Stimulated activated CD4-positive, alpha-beta T cell treated with anti-CD3 and anti-CD28 coated beads, Interleukin-1b, Interleukin-23, amount 100 ng/mL, for 48 hours (primary cell): ENCODE measurements around the gene CAPN7.
A peak's percentile ranks its signal among the peaks of the same experiment; 100 is the strongest.

Experiments used
- DNase-seq: peaks from one replicate; pipeline ENCODE4 v3.0.0-alpha.2; 2020

Gene CAPN7

DNA sequence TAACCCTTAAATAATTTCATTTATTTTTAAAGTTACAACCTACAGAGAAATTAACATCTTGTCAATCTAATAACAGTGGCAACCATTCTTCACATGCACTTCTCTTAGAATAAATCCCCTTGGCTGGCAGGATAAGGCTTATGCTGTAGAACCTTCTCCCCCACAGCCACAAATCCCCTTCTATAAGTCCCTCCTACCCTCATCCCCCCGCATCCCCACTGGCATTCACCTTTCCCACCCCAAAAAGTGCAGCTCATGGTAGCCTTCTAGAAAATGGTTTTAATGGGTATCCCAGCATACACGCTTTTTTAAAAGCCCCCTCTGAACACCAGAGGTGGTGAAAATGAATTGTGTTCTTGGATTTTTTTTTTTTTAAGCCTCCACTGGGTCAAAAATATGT is 49.2 kb downstream of the CAPN7 start:
- no peak for DNase-seq

GRCh38 chr3:15256861-15257341 is 50.9 kb downstream of the CAPN7 start:
- no peak for DNase-seq

DNA sequence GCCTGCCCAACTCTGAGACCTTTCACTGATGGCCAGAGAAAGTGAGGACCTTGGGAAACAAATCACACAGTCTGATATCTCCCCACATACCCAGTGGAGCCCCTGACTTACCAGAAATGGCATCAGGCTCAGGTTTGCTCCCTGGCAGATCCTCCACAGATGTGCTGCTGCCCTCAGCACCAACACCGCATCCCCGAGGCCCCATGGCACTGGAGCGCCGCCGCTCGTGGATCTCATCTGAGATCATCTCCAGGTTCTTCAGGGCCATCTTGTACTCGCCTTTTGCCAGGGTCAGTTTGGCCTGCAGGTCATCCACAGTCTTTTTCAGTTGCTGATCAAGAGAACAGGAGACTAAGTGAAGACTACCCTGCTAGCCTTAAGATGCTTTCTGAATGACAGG is 52.7 kb downstream of the CAPN7 start:
- no peak for DNase-seq

DNA sequence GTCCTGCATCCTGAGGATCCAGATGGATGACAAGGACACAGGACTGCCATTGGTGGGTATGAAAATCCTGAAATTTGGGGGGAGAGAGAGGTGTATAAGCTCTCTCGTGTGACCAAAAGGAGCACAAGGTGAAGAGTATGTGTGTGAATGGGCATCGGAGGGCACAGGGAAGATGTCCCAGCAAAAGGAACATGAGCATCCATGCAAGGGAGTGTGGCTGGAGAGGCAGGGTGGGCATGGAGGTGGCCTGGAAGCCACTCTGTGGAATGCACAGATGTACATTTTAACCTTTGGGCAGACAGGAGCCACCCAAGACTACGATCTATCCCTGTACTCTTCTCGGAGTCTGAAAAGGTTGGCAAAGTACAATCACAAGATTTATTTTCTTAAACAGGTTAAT is 54.5 kb downstream of the CAPN7 start:
- DNase-seq, result no peak

DNA sequence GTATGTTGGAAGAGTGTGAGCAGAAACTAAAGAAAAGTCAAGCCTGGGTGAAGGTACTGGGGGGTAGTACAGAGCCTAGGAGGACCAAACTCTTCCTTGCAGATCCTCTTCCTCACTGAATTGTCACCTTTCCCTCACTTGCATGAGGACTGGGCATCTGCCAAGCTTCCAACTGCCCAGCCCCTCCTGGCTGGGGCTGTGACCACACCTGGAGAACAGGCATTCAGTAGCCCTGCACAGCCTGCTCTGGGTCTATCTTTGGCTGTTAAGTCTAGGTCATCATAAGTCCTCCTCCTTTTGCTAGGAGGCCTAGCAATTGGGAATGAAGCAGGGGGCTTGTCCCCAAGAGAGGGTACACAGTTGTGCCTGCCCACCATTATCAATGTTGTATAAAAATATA is 55.2 kb downstream of the CAPN7 start:
- DNase-seq, result no peak

DNA sequence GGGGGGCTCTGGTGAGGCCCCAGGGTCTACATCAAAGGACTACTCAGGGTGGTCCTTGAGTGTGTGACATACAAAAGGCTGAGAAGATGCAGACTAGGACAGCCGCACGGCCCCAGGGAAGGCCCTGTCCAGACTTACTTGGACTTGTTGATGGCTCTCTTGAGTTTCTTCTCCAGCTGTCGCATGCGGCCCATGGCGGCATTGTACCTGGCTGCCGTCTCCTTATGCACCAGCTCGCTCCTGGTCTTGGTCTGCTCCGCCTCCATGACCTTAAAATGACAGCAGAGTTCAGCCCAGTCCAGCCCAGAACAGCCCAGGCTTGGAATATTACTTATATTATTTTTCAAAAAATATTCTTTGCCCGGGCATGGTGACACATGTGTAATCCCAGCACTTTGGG is 56.0 kb downstream of the CAPN7 start:
- no peak for DNase-seq

DNA sequence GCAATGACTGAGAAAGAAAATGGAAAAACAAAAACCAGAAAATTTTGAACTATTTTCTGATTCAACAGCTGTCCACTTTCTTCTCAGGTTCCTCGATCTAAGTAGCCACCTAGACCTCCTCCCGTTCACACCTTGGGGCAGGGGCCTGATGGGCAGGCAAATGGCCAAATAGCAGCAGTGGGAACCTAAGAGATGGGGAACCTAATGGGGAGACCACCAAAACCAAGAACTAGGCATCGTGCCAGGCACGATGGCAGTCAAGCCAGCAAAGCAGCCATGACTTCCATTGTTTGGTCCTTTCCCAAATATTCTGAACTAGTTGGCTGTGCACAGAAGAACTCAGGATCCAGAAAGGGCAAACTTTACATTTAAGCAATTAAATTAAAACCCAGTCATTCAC is 57.1 kb downstream of the CAPN7 start:
- no peak for DNase-seq

- no peak for DNase-seq
These were observed 57.9 kb downstream of the CAPN7 start for GRCh38 chr3:15263926-15264325.

DNA sequence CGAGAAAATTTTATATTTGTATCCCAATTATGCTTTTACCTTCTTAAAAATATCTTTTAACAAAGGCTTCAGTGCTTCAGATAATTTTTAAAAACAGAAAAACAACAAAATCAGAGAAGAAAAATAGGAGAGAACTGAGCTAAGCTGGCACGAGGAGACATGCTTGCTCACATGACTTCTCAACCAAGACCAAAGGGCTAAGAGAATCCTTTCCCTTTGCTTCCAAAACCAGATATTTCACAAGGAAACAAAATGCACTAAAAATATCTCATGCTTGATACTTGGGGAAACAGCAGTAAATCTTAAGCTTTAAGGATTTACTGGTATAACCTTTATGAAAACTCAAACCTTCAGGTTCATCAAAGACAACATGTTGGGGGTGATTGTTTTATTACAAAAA is 58.4 kb downstream of the CAPN7 start:
- no peak for DNase-seq

- no peak for DNase-seq
These were observed 59.8 kb downstream of the CAPN7 start for GRCh38 chr3:15265655-15266509.

DNA sequence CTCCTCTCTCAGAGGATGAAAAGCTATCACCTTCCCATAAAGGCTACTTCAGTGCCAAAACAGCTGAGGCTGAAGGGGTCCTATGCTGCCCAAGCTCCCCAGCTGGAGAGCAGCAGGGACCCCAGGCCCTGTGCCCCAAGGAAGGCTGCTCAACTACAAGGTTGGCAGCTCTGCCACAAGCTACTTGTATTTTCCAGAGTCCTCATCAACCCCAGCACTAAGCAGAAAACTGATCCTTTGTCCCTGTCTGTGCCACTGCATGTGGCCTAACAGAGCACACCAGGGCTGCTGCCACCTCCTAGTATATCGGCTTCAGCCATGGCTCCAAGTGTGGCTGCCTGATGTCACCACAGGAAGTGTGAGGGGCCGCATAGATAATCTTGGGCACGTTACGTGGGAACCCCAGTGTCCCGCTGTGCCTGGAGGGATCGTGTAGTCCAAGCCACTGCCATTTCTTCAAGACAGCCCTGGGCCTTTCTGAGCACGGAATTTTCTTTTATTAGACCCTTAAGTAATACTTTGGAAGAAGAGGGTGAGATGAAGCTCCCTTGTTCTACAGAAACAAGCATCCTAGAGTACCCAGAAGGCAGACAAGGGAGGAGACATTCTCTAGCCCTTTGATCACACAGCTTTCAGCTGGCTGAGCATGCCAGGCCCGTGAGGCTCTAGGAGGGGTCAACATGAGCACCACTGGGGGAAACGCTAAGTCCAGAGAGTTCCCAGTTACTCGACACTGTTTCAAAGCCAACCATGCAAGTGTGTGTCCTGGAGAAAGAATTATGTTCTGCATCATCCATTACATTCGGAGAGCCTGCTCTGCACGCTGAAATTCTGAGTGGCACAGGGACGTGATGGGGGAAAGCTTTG is 60.7 kb downstream of the CAPN7 start:
- no peak for DNase-seq

- no peak for DNase-seq
These were observed 61.5 kb downstream of the CAPN7 start for GRCh38 chr3:15267502-15267901.

- peak; percentile 84 for DNase-seq
These were observed 62.1 kb downstream of the CAPN7 start for GRCh38 chr3:15268033-15268631.

DNA sequence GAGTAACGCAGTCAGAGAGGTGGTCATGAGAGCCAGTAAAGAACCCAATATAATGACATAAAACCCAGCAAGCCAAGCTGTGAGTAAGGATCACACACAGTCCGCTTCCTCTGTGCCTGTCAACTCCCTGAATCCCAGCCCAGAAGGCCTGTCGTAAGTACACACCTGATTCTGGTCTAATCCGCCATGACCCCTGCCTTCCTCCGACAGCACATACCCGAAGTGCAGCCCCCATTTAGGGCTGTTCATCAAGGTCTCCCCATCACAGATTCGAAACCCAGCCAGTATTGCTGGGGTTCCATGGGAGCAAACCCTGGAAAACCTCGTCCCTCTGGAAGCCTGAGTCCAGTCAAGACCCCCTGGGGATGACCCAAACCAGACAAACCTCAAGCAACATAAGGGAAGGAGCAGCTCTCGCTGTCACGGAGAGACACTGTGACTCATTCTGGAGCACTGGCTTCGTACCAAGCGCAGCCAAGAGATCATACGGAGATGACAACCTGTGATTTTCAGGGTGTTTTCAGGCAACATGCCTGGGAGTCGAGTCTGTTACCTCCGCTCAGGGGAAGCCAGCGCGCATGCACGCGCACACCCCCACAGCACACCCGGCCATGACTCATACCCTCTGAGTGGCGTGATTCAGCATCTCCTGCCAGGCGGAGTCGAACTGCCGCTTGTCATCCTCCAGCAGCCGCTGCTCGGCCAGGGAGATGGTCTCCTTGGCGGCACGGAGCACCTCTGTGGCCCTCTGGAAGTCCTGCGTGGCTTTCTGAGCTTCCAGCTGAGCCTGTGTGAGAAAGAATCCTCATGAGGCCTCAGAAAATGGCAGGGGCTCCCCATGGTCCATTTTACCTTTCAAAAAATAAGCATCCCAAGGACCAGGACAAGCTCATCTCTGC is 63.3 kb downstream of the CAPN7 start:
- peak; percentile 93 for DNase-seq

GRCh38 chr3:15271030-15271429 is 65.0 kb downstream of the CAPN7 start:
- DNase-seq, result no peak

GRCh38 chr3:15271785-15272381 is 65.8 kb downstream of the CAPN7 start:
- peak; percentile 66 for DNase-seq

DNA sequence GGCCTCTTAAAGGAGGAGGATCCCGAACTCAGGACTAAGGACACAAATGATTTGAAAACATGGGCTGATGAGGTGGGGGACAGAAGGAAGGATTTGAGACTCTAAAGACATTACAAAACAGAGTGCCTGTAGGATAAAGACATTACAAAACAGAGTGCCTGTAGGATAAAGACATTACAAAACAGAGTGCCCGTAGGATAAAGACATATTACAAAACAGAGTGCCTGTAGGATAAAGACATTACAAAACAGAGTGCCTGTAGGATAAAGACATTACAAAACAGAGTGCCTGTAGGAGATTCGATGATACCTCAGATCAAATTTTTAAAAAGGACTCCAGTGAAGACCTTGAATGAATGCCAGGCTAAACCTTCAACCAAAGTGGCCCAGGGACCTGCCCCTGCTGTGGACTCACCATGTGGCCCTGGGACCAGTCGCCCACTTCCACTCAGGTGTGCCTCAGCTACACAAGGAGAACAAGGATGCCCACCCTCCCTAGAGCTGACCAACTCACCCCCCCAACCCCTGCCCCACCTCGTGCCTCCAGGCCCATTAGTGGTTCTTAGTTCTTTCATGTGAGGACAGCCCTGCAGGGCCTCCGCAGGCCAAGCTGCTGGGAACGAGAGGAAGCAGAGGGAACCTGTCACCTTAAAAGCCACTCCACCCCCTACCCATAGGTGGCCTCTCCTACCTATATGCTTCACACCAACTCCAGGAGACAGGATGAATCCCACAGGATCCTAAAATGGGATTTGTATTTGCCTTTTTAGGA is 66.6 kb downstream of the CAPN7 start:
- no peak for DNase-seq

- no peak for DNase-seq
These were observed 67.2 kb downstream of the CAPN7 start for GRCh38 chr3:15273227-15273626.

DNA sequence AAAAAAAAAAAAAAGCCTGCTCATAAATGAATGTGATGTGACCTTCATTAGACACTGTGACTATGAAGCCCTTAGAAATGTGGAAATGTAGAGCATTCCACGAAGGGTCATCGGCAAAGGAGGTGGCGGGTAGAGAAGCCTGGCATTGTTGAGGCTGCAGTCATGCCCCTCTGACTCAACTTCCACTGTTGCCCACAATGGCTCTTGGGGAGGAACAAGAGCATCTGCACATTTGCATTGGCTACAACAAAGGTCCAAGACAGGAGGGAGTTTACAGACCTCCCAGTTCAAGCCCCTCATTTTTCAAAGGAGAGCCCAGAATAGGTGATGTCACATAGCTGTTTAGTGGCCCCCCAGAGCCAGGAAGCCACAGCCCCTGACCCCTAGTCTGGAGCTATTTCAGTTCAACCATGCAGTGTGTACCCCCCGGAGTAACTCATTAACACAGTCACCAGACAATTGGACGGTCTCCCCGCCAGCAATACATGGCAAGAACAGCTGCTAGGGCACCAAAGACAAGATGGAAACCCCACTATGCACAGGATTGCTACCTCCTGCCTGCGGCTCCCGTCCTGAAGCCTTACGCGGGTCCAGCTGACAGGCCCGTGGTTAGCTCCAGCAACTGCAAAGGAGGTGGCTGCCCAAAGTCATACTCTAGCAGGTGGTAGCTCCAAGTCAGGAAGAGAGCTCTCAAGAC is 70.1 kb downstream of the CAPN7 start:
- no peak for DNase-seq

DNA sequence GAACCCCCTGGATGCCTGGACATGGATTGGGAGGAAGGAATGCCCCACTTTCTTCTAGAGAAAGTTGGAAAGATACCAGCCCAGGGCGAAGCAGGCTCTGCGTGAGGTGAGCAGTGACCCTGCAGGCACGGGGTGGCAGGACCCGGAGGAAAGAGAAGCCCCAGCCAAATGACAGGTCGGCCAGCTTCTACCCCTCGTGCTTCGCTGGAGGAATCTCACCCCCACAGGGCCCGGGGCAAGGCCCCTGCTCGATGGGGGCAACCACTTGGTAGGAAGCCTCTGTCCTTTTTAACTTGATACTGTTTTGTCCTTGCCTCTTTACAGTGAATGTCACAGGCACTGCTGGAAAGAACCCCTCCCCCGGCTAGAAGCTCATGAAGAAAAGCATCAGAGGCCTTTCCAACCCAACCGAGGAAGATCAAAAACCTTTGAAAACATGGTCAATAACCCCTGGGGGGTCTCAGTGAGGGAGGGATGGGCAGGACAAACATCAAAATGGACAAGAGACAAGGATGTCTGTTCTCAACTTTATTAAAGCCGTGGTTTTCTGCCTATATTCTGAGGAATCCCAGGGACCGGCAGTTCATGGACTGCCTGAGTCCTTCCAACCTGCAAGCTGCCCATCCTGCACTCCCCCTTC is 71.9 kb downstream of the CAPN7 start:
- no peak for DNase-seq
